GM19193 (cell line): ENCODE data around the gene DOCK8.

Experiments
- POLR2A ChIP-seq: IDR thresholded peaks from 4 replicates; pipeline ENCODE4 v1.6.1; 2011; ENCODE audit not compliant: insufficient read depth, insufficient read length; ENCODE audit errors: extremely low read depth

The DOCK8 gene

DNA sequence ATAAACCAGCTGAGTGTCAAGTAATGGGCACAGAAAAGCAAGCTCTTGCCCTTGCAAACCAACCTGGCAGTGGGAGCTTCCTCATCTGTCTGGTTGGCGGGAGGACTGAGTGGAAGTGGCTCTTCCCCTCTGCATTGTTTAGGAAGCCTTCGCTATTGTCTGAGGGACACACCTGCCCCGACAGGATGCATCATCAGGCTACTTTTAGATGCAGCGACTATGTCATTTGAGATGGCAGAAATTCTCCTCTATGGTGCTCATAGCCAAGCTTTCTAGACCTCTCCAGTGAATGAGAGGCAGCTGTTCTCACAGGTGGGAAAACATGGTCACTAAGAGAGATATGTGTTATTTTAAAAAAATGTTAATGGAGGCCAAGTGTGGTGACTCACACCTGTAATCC, 104.0 kb downstream of the DOCK8 start:
- TF ChIP-seq POLR2A = no peak

DNA sequence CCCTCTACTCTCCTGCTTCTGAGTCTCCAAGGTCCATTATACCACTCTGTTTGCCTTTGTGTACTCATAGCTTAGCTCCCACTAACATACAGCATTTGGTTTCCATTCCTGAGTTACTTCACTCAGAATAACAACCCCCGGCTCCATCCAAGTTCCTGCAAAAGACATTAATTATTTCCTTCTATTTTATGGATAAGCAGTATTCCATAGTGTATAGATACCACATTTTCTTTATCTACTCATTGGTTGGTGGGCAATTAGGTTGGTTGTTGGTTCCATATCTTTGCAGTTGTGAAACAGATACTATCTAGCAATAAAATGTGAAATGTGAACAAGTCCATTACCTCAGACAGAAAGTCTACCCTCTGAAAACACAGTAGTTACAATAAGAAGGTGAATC, 110.3 kb downstream of the DOCK8 start:
- TF ChIP-seq POLR2A = no peak

- TF ChIP-seq POLR2A = no peak
Measured at GRCh38 chr9:326667-327066, 112.0 kb downstream of the DOCK8 start.

DNA sequence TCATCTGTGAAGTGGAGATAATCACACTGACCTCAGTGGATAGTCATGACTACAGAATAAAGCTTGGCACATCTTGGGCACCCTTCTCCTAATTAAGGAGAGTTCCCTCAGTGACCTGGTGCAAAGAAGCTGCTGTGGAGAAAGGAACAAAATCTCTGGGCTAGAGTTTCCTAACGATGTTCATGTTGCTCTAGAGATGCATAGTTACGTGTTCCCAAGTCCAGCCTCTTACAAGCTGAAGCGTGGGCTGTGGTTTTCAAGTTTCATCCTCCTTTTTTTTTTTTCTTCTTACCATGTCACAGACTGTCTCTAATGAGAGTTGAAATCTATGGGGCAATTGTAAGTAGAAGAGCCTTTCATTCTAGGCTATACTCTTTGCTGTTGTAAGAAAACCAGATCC, 113.8 kb downstream of the DOCK8 start:
- no peak for TF ChIP-seq POLR2A

DNA sequence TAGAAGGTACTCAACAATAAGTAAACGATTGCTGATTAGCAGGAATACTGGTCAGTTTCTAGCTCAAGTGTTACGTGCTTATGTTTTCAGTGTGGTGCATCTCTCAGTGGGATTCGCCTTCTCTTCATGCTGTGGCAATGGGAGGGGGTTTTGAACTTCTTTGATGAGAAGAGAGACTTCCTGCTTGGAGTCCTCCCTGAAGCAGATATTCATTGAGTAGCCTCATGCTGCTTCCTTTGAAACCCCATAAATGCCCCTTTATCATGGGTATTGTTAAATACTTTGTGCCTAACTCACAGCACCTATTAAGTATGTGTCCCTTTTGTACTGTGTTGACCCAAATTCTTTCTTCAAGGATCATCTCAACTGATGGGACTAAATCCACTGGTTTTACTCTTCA, 116.5 kb downstream of the DOCK8 start:
- no peak for TF ChIP-seq POLR2A

DNA sequence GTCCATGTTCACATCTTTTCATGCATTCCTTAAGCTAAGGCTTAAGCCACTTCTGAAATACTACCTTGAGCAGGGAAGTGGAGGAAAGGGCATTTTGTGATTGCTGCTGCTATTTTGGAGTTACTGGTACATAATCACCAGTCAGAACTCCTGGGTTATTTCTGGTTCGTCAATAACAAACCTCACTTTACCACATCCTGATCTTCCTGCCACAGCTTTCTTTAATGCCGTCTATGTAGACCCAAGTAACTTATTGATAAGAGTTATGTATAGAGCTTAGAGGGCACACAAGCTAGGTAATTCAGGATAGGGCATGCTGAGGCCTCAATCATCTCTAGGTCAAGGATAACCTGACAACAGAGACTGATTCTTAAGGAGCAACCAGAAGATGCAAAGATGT, 120.7 kb downstream of the DOCK8 start:
- no peak for TF ChIP-seq POLR2A

DNA sequence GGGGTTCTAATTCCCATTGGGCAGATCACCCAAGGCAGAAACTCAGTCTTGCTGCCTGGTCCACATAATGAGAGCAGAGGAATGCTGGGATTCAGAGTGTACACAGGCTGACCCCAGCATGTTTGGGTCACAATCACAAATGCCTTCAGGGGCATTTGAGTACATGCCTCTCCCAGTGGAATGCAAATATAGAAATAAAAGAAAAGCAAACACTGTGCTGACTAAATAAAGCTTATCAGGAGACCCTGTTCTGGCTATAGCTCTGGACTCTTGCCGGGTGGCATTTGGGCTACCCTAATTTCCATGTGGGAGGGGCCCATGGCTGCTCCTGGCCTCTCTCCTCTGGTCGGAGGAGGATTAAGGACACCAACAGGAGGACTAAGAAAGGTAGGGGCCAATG, 121.4 kb downstream of the DOCK8 start:
- no peak for TF ChIP-seq POLR2A

GRCh38 chr9:338602-339001, 123.9 kb downstream of the DOCK8 start:
- no peak for TF ChIP-seq POLR2A

DNA sequence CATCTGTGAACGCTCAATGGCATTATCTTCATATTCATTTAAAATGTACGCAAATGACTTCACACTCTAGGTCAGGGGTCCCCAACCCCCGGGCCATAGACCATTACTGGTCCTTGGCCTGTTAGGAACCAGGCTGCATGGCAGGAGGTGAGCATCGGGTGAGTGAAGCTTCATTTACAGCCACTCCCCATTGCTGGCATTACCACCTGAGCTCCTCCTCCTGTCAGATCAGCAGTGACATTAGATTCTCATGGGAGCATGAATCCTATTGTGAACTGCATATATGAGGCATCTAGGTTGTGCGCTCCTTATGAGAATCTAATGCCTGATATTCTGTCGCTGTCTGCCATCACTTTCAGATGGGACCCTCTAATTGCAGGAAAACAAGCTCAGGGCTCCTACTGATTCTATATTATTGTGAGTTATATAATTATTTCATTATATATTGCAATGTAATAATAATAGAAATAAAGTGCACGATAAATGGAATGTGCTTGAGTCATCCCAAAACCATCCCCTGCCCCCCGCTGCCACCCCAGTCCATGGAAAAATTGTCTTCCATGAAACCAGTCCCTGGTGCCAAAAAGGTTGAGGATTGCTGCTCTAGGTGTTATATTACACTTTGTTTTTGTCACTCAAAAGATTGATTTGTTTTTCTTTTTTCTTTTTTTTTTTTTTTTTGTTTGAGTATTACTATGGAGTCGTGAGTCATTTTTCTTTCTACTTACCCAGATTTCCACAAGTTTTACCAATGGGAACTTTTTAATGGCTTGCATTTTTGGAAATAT, 127.2 kb downstream of the DOCK8 start:
- TF ChIP-seq POLR2A = no peak

DNA sequence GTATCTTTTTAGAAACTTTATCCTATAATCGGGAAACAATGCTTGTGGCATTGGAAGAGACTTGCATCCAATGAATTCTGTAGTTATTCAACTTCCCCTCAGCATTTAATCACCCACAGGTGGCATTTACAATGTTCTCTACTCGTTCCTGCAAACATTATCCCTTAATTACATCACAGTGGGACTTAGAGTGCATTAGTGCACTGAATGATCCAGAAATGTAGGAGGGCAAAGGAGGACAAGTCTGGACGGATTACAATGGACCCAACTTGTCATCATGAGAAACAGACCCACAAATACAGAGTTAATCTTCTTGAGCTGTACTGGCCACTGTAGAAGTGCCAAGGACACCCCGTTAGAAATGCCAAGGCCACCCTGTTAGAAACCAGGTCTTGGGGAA, 129.1 kb downstream of the DOCK8 start:
- TF ChIP-seq POLR2A = no peak

DNA sequence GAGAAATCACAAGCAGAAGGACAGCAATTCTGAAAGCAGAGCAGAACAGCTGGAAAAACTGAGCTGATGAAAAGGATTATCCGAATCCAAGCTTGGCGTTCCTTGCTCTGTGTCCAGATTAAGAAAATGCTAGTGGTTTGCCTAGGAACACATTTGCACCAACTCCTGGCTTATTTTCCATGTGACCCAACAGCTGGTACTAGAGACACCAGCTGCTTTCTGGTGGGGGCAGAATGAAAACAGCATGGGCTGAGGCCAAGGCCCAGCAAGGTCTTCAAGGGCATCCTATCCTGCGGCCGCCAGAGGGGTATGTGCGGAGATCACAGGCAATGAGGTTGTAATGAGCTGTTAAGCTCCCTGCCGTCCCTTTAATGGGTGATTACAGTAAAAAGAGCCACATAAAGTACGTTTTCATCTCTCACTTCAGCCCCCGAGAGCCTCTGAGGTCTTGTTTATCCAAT, 131.5 kb downstream of the DOCK8 start:
- no peak for TF ChIP-seq POLR2A

DNA sequence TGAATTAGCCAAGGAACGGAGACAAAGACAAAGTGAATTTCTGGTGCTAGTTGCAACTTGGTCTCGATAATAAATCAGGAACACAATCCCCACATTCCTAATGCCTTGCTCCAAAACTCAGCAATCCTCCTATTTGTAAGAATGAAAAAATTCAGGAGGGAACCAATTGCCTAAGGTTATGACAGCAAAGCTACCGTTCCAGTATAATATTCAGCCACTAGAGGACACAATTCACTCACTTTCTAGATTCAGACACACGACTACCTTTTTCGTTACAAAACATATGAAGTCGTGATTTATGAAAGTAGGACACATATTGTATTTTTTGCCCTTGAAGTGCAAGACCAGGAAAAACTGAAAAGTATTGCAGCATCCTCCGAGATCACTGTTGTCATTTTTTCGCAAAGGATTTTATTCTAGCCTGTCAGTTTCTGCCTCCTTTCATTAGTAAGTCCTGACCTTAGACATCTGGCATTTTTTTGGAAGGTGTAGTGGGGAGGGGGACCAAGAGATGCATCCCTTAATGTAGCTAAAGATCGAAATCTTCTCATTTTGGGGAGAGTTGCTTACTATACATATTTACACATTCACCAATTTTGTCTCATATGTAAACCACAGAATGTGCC, 133.1 kb downstream of the DOCK8 start:
- TF ChIP-seq POLR2A = no peak

DNA sequence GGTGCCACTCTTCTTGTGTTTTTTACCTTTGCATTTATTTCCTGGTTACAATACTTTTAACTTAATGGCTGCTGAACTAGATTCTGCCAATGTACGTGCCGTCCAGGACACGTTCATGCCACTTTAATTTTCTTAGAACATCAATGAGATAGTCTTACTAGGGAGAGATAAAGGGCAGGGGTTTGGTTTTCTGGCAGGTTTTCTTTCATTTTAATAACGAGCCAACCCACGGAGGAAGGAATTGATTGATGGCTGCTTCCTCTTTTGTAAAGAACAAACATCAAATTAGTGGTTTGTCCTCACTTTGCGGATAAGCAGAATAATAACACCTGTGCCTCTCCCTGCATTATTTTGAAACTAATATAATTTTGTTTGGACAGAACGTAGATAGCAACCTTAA, 135.7 kb downstream of the DOCK8 start:
- TF ChIP-seq POLR2A = no peak

DNA sequence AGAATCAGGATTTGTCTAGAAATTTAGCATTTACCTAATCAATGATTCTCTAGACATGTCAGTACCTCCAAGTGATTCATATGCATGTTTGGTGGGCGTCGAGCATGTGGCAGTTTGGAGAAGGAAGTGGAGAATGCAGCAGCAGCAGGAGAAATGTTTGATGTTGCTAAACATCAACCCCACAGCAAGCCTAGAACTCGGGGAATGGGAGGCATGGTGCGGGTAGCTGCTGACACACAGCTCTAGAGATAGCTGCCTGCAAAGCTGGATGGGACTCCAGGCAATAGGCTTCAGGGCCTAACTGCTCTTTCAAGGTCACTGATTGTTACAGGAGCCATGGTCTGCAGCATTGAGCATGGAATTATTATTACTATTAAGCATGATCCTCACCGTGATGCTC, 137.3 kb downstream of the DOCK8 start:
- no peak for TF ChIP-seq POLR2A

GRCh38 chr9:353077-353476, 138.4 kb downstream of the DOCK8 start:
- no peak for TF ChIP-seq POLR2A

GRCh38 chr9:354453-354852, 139.8 kb downstream of the DOCK8 start:
- no peak for TF ChIP-seq POLR2A
